NCI-H2227 (cell line): Measurements from ENCODE around the gene ZYG11A.
"Not testable (repeated sequence)": the region's sequence is repeated elsewhere in the genome, so short reads cannot be mapped to it uniquely, and the experiment has no call there.

Experiments used
- DNase-seq: peaks from one replicate; lab custom pipeline; 2025; ENCODE audit not compliant: unreplicated experiment; lab: John Stamatoyannopoulos, UW

ZYG11A gene

GRCh38 chr1:52842643-52843310 is at the start of gene ZYG11A:
Gene ZYG11A, plus strand, starts transcription at chr1:52842760. Its CDS starts 124 bp downstream, at chr1:52842884.
- peak; percentile 97 for DNase-seq

GRCh38 chr1:52793717-52794116 is 48.8 kb upstream of the ZYG11A start:
- DNase-seq = not testable (repeated sequence)

GRCh38 chr1:52795464-52795863 is 47.1 kb upstream of the ZYG11A start:
- DNase-seq = no peak

GRCh38 chr1:52798331-52798730 is 44.2 kb upstream of the ZYG11A start:
- DNase-seq = no peak

- no peak for DNase-seq
Observed at GRCh38 chr1:52801011-52801410, 41.5 kb upstream of the ZYG11A start.

- not testable (repeated sequence) for DNase-seq
Observed at GRCh38 chr1:52804083-52804482, 38.5 kb upstream of the ZYG11A start.

- DNase-seq = no peak
Observed at GRCh38 chr1:52814465-52814864, 28.1 kb upstream of the ZYG11A start.

- DNase-seq = not testable (repeated sequence)
Observed at GRCh38 chr1:52820830-52821229, 21.7 kb upstream of the ZYG11A start.

GRCh38 chr1:52825868-52826267 is 16.7 kb upstream of the ZYG11A start:
- DNase-seq = no peak

- no peak for DNase-seq
Observed at GRCh38 chr1:52834798-52835197, 7.8 kb upstream of the ZYG11A start.

- no peak for DNase-seq
Observed at GRCh38 chr1:52836035-52836434, 6.5 kb upstream of the ZYG11A start.

- not testable (repeated sequence) for DNase-seq
Observed at GRCh38 chr1:52839175-52839574, 3.4 kb upstream of the ZYG11A start.

- not testable (repeated sequence) for DNase-seq
Observed at GRCh38 chr1:52845119-52845518, 2.6 kb downstream of the ZYG11A start.

GRCh38 chr1:52848423-52848822 is 5.9 kb downstream of the ZYG11A start:
- no peak for DNase-seq

GRCh38 chr1:52850951-52851350 is 8.4 kb downstream of the ZYG11A start:
- DNase-seq = no peak

- DNase-seq = no peak
Observed at GRCh38 chr1:52852854-52853253, 10.3 kb downstream of the ZYG11A start.

GRCh38 chr1:52855584-52855983 is 13.0 kb downstream of the ZYG11A start:
- DNase-seq = no peak

- no peak for DNase-seq
Observed at GRCh38 chr1:52856026-52856425, 13.5 kb downstream of the ZYG11A start.

- DNase-seq = no peak
Observed at GRCh38 chr1:52857443-52857842, 14.9 kb downstream of the ZYG11A start.

GRCh38 chr1:52862666-52863458 is 20.3 kb downstream of the ZYG11A start:
- no peak for DNase-seq

- no peak for DNase-seq
Observed at GRCh38 chr1:52867087-52867863, 24.7 kb downstream of the ZYG11A start.

- DNase-seq = not testable (repeated sequence)
Observed at GRCh38 chr1:52869727-52870126, 27.2 kb downstream of the ZYG11A start.
